ENCODE results near the gene GDI2.

DNA sequence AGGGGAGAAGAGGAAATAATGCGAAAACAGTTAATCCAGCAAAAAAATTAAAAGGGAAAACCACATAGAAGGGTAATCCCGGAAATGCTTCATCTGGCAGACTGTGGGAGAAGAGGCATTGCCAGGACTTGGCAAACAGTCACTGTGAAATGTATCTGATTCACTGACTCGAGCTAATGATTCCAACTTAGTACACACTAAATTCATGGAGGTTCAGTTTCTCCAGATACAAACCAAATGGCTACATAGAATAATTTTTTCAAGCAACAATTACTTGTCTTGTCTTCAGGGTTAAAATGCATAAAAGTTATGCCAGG lies 36.4 kb downstream of the GDI2 start:
- TF ChIP-seq, protein P1, sequence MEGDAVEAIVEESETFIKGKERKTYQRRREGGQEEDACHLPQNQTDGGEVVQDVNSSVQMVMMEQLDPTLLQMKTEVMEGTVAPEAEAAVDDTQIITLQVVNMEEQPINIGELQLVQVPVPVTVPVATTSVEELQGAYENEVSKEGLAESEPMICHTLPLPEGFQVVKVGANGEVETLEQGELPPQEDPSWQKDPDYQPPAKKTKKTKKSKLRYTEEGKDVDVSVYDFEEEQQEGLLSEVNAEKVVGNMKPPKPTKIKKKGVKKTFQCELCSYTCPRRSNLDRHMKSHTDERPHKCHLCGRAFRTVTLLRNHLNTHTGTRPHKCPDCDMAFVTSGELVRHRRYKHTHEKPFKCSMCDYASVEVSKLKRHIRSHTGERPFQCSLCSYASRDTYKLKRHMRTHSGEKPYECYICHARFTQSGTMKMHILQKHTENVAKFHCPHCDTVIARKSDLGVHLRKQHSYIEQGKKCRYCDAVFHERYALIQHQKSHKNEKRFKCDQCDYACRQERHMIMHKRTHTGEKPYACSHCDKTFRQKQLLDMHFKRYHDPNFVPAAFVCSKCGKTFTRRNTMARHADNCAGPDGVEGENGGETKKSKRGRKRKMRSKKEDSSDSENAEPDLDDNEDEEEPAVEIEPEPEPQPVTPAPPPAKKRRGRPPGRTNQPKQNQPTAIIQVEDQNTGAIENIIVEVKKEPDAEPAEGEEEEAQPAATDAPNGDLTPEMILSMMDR (IDR thresholded peaks at IDR 0.05): no peak
- TF ChIP-seq POLR2A (IDR thresholded peaks at IDR 0.05) (no peak), POLR2AphosphoS5 (IDR thresholded peaks at IDR 0.05) (no peak), EP300 (IDR thresholded peaks at IDR 0.05; ENCODE audit: low read depth) (no peak)

Data from transverse colon (tissue), 4 donors.